Activated gamma-delta T cell treated with anti-CD3 and anti-CD28 coated beads, Interleukin-2, amount 50 U/mL, for 16 hours (primary cell): ENCODE results near the gene INCENP.
"Not testable (repeated sequence)": the region's sequence is repeated elsewhere in the genome, so short reads cannot be mapped to it uniquely, and the experiment has no call there.

ENCODE experiments used
- DNase-seq: peaks from one replicate; pipeline ENCODE4 v3.0.0-alpha.2; 2020; ENCODE audit warnings: low read depth

INCENP gene

GRCh38 chr11:62123669-62124185 lies at the start of gene INCENP:
INCENP (plus strand) TSS chr11:62124011; CDS start chr11:62128162, 4,151 bp downstream.
- peak; percentile 93 for DNase-seq

DNA sequence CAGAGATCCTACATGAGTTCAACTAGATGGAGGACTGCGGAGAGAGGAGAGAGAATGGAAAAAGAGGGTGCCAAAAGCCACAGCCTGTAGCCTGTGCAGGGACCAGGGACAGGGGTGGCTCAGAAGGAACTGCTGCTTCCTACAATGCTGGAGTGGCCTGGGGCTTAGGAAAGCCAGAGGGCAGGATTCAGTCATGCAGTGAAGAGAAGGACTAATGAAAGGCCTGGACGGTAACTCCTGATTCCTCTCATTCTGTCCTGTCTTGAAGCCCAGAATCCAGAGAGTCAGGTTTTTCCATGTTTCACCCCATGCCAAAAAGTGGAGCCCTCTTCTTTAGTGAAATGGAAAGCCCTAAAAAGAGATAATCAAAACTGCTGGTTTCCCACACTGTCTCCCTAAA lies 48.4 kb upstream of the INCENP start:
- no peak for DNase-seq

DNA sequence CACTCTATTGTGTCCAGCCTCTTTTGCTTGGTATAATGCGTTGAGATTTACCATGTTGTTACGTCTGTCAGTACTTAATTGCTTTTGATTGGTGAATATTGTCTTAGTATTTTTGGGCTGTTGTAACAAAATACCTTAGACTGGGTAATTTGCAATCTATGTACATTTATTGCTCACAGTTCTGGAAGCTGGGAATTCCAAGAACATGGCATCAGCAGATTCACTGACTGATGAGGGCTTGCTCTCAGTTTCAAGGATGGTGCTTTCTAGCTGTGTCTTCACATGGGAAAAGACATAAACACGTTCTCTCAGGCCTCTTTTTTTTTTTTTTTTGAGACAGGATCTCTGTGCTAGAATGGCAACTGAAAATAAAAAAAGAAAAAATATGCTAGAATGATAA lies 46.7 kb upstream of the INCENP start:
- DNase-seq = no peak

DNA sequence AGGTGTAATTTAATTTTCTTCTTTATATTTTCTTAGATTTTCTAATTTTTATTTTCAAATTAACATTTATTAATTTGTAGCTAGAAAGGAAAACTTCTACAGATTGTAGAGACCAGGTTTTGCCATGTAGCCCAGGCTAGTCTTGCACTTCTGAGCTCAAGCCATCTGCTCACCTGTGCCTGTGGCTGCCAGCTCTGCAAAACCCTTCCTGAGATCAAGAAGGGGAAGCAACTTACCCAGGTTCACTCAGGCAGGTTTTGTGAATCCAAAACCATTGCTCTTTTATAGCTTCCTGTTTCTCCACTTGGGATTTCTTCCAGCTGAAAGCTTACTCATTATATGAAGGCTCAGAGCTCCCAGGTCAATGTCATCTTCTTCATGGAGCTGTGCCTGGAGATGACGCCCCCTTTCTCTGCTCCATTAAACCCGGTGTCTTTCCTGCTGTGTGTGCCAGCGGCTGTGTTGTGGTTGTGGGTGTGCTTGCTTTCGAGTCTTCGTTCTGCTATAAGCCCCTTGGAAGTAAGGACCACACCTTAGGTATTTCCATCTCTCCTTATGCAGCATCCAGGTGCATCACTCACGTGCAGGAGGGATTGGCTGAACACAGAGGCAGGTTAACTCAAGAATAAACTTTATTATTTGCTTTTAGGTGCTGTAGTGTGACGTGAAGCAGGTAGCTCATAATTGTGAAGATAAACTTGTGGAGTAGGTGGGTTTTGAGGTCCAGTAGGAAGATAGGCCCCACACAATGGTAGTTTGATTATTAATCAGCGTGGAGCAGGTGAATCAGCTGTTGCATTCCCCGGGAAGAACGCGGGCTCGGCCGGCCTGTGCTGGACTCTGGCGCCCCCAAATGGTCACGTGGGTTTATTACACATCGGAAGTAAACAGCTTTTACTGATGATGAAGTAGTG lies 42.2 kb upstream of the INCENP start:
- DNase-seq = peak; percentile 68

DNA sequence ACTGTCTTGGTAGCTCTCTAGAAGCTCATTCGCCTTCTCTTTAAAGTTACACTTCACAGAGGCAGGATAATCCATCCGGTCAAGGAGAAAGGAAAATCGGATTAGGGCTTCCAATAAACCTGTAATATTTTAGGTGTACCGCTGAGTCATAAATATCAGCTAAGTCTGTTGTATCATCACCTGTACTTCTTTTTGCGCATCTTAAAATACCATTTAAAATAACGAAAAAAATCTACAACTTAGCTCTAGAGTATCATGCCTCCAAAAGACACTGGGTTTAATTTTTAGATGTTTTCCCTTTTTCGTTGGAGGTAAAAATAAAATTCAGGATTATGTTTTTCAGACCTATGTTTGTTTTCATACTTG lies 41.5 kb upstream of the INCENP start:
- no peak for DNase-seq

DNA sequence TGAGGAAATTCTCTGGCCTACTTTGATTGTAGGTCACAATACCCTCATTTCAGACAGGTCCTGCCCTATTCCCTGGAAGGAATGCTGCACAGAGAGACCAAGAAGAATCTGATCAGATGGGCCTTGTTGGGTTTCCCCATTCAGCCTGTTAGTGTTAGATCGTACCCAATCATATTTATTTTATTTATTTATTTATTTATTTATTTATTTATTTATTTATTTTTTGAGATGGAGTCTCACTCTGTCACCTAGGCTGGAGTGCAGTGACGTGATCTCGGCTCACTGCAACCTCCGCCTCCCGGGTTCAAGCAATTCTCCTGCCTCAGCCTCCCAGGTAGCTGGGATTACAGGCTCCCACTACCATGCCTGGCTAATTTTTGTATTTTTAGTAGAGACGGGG lies 39.0 kb upstream of the INCENP start:
- not testable (repeated sequence) for DNase-seq

- DNase-seq = no peak
These were observed 36.1 kb upstream of the INCENP start for GRCh38 chr11:62087694-62088093.

DNA sequence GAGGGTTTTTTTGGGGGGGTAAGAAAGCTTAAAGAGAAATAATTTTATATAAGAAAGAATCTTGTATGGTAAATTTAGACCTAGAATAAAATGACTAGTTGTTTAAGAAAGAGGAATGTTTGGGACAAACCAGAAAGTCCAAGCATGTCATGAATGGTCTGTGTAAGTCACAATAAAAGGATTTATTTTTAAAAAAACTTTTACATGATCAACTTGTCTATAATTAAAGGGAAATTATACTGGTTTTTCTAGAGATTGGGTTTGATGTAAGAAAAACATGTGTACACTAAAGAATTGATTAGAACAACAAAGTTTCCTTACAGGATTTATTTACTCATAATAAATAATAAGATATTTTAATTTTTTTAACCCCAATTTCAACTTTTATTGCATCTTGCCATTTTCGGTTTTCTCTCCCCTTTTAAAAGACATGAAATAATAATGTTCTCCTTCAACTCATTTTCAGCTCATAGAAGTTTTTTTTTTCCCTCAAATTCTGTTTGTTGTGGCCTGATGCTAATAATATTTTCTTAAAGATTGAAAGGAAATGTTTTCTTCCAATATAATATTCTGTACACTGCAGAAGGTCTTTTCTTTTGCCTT lies 35.4 kb upstream of the INCENP start:
- DNase-seq = no peak

- DNase-seq = no peak
These were observed 20.7 kb upstream of the INCENP start for GRCh38 chr11:62103141-62103540.

GRCh38 chr11:62103986-62104385 lies 19.8 kb upstream of the INCENP start:
- no peak for DNase-seq

- DNase-seq = no peak
These were observed 18.8 kb upstream of the INCENP start for GRCh38 chr11:62104816-62105653.

GRCh38 chr11:62105667-62106191 lies 18.1 kb upstream of the INCENP start:
- no peak for DNase-seq

DNA sequence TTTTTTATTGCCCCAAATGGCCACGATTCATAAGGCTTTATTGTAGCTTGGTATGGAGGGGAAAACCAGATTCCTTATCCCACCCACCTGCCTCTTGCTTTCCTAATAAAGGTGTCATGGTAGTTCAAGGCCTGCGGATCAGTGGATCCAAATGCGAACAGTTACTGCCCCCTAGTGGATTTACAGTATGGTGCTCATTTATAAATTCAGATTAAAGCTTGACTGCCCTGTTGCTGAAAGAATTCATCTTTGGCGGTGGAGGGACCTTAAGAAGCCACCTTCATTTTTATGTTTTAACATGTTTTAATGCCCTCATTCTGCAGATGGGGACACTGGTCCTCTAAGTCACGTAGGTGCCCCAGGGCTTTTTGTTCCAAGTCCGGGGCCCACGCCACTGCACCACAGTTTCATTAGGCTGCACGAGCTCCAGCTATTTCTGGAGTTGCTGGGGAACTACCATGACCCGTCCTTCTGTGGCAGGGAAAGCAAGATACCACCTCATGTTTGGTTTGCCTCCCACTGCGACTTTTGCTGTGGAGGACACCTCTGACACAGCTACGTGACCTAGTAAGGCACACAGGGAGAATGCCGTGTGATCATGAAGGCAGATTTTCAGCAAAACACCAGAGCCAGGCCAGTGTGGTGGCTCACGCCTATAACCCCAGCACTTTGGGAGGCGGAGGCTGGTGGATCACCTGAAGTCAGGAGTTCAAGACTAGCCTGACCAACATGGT lies 15.6 kb upstream of the INCENP start:
- no peak for DNase-seq

DNA sequence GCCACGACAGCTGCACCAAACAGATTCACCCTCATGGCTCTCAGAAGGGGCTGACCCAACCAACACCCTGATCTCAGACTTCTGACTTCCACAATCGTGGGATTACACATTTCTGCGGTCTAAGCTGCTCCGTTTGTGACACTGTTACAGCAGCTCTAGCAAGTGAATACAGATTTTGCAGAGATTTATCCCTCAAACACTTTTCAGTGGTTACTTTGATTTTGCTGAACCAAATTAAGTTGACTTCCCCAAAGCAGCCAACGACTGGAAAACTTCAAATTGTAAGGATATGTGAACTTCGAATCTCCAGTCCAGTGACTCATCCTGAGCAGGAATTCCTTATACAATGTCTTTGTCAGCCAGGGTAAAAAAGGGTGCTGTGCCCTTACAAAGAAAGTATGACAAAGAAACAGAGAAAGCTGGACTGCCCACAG lies 14.8 kb upstream of the INCENP start:
- no peak for DNase-seq

GRCh38 chr11:62115085-62115694 lies 8.6 kb upstream of the INCENP start:
- no peak for DNase-seq

GRCh38 chr11:62116451-62116850 lies 7.4 kb upstream of the INCENP start:
- no peak for DNase-seq

DNA sequence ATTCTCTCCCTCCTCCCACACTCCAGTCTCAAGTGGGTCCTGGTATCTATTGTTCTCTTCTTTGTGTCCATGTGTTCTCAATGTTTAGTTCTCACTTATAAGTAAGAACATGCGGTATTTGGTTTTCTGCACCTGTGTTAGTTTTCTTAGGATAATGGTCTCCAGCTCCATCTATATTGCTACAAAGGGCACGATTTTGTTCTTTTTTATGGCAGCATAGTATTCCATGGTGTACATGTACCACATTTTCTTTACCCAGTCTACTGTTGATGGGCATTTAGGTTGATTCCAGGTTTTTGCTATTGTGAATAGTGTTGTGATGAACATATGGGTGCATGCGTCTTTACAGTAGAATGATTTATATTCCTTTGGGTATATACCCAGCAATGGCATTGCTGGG lies 4.2 kb upstream of the INCENP start:
- DNase-seq = no peak

GRCh38 chr11:62120001-62120400 lies 3.8 kb upstream of the INCENP start:
- no peak for DNase-seq

DNA sequence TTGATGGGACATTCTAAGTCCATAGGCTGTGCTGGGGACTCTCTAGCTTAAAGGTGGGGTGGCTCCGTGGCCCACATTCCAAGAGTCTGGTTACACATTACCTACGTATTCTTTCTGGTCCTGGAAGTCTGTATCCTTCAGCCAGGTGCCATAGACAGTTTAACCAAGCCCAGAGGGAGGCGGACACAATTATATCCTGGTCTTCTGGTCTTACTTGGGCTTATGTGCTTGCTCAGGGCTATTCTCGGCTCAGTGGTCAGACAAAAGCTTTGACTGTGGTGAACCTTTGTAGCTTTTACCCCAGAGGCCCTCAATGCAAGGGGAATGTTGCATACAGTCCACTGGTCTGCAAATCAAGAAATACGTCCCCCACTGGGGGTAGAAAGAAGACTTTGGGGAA lies 3.4 kb upstream of the INCENP start:
- no peak for DNase-seq

- no peak for DNase-seq
These were observed 1.7 kb upstream of the INCENP start for GRCh38 chr11:62122076-62122475.
